Tibial nerve (tissue), 4 donors: ENCODE data around the gene DUSP28. TPM values are rescaled to one million over a fixed set of nuclear protein-coding genes. Genes with fewer than 3 reads are reported as not detected.

Experiments
- DNase-seq, 2 donors: peaks; one replicate each; pipeline ENCODE4 v3.0.0-alpha.2; 2019; ENCODE audit warnings: low spot score in 2 of 2
- H3K27ac ChIP-seq, 4 donors: fragments of 200-600 bp; sonication (generic) in 3 of 4; one replicate each; pipeline ENCODE4 v1.5.1; 2017 to 2019; ENCODE audit warnings: mild to moderate bottlenecking in 1 of 4
- H3K27me3 ChIP-seq, 2 donors: fragments of 200-600 bp; sonication (generic) in 1 of 2; one replicate each; pipeline versions ENCODE4 v1.5.1 to v1.6.0; 2017 to 2019
- H3K36me3 ChIP-seq, 3 donors: fragments of 200-600 bp; sonication (generic); one replicate each; pipeline ENCODE4 v1.5.1; 2018 to 2019
- H3K4me1 ChIP-seq, 4 donors: fragments of 200-600 bp; sonication (generic) in 3 of 4; one replicate each; pipeline ENCODE4 v1.5.1; 2017 to 2019
- H3K4me3 ChIP-seq, 4 donors: fragments of 200-600 bp; sonication (generic) in 3 of 4; one replicate each; pipeline ENCODE4 v1.5.1; 2017 to 2019; ENCODE audit warnings: mild to moderate bottlenecking in 1 of 4, moderate library complexity in 1 of 4
- H3K9me3 ChIP-seq, 4 donors: fragments of 200-600 bp; sonication (generic) in 3 of 4; one replicate each; pipeline ENCODE4 v1.5.1; 2017 to 2019
- CTCF ChIP-seq, 5 experiments: fragments of 200-600 bp in 3 of 5; fragments of 450-650 bp in 2 of 5; sonication (generic) in 3 of 5; IDR thresholded peaks; one replicate each; pipeline ENCODE4 v1.5.1; 2016 to 2019; ENCODE audit warnings: antibody characterized with exemption in 5 of 5, mild to moderate bottlenecking in 3 of 5, moderate library complexity in 2 of 5
- EP300 ChIP-seq, 2 donors: sonication (generic); formaldehyde crosslinking; IDR thresholded peaks; one replicate each; pipeline ENCODE4 v1.6.1; 2017; ENCODE audit warnings: antibody characterized with exemption in 2 of 2, mild to moderate bottlenecking in 1 of 2
- POLR2A ChIP-seq, 2 donors: fragments of 450-650 bp; IDR thresholded peaks; one replicate each; pipeline ENCODE4 v1.6.1; 2017; ENCODE audit warnings: antibody characterized with exemption in 2 of 2, mild to moderate bottlenecking in 2 of 2, moderate library complexity in 2 of 2
- WGBS, 2 donors: methylation state at CpG; one replicate each; pipeline ENCODE4 v1.1.5; 2018; 5-methylcytosine and 5-hydroxymethylcytosine counted together
- total RNA-seq, 4 donors: library from RNA; depleted of rRNA; stranded (reverse); fragments of >200 nt; gene quantifications; one replicate each; pipeline ENCODE4 v1.1.0, GENCODE V29; 2016

The DUSP28 gene
- total RNA-seq, 4 donors from 2014 or later, result 4.5 to 16.1 (median 7.2) TPM

DNA sequence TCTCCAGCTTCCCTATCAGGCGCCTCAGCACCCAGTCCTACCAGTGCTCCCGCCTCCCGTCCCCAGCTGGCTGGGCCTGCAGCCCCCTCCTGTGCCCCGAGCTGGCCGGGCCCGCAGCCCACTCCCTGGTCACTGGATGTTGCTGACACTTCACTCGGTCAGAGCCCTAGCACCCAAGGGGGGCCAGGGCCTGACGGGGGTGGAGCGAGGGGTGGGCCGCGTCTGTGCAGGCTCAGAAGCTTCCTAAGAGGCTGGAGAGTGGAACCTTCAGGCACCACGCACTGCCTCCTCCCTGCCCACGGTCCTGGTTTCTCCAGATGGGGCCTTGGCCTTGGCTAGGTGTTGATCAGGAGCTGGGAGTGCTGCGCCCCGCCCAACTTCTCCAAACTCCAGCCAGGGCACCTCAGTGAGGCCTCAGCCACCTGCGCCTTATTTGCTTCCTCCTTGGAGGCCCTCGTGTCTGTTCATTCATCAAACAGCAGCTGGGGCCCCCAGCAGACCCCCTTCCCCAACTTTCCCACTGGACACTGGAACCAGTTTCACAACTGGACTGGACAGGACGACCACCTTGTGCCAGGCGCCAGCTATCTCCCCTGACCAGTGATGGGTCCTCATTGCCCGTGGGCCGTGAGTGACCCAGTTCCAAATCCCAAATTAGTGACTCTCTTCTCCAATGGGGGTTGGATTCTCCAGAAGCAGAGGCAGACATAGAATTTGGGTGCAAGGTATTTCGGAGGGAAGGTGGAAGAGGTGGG lies 43.1 kb downstream of the DUSP28 start:
- DNase-seq, result no peak
- TF ChIP-seq POLR2A (IDR thresholded peaks at IDR 0.05) (no peak), EP300 (IDR thresholded peaks at IDR 0.05) (no peak), CTCF (IDR thresholded peaks at IDR 0.05) (no peak)
- no peak overlapping the region for H3K4me3 ChIP-seq

GRCh38 chr2:240603846-240604245 lies 43.7 kb downstream of the DUSP28 start:
- Histone ChIP-seq H3K9me3 (no peaks in the 10 kb centered on the region), H3K36me3 (peaks cover 0 to 41% (median 0%) of the 10 kb centered on the region in 3 donors), H3K27ac (peak overlapping the region in 2 of 4 donors; percentile 54 to 69), H3K27me3 (no peaks in the 10 kb centered on the region), H3K4me1 (peaks cover 0 to 14% (median 3%) of the 10 kb centered on the region in 4 donors), H3K4me3 (no peak overlapping the region)
- no peak for DNase-seq
- 85 to 90% methylated on average over 8 to 10 of the region's 10 CpGs for WGBS, 2 donors
- TF ChIP-seq POLR2A (IDR thresholded peaks at IDR 0.05) (no peak), CTCF (IDR thresholded peaks at IDR 0.05) (no peak), EP300 (IDR thresholded peaks at IDR 0.05) (no peak)

More for the DNA sequence above, 43.1 kb downstream of the DUSP28 start:
- no peaks in the 10 kb centered on the region for H3K9me3 ChIP-seq
- H3K4me1 ChIP-seq, result peaks cover 0 to 14% (median 3%) of the 10 kb centered on the region in 4 donors
- H3K27me3 ChIP-seq, result no peaks in the 10 kb centered on the region
- WGBS, 2 donors, result 87 to 88% methylated on average over 14 to 21 of the region's 22 CpGs
- H3K27ac ChIP-seq, result no peak overlapping the region
- peaks cover 0 to 47% (median 6%) of the 10 kb centered on the region in 3 donors for H3K36me3 ChIP-seq

- Histone ChIP-seq H3K4me1 (peaks cover 0 to 14% (median 3%) of the 10 kb centered on the region in 4 donors), H3K36me3 (peaks cover 0 to 35% (median 0%) of the 10 kb centered on the region in 3 donors), H3K9me3 (no peaks in the 10 kb centered on the region), H3K27ac (peak overlapping the region in 2 of 4 donors; percentile 54 to 69), H3K27me3 (no peaks in the 10 kb centered on the region), H3K4me3 (no peak overlapping the region)
- TF ChIP-seq POLR2A (IDR thresholded peaks at IDR 0.05) (no peak), CTCF (IDR thresholded peaks at IDR 0.05) (peak; percentile 55 to 79 (median 72)), EP300 (IDR thresholded peaks at IDR 0.05) (peak in 1 of 2 donors; percentile 36)
- DNase-seq, result peak; percentile 42 to 74
- WGBS, 2 donors, result 32 to 34% methylated on average over 9 to 11 of the region's 11 CpGs
Measured at GRCh38 chr2:240604291-240604938, 44.3 kb downstream of the DUSP28 start.

DNA sequence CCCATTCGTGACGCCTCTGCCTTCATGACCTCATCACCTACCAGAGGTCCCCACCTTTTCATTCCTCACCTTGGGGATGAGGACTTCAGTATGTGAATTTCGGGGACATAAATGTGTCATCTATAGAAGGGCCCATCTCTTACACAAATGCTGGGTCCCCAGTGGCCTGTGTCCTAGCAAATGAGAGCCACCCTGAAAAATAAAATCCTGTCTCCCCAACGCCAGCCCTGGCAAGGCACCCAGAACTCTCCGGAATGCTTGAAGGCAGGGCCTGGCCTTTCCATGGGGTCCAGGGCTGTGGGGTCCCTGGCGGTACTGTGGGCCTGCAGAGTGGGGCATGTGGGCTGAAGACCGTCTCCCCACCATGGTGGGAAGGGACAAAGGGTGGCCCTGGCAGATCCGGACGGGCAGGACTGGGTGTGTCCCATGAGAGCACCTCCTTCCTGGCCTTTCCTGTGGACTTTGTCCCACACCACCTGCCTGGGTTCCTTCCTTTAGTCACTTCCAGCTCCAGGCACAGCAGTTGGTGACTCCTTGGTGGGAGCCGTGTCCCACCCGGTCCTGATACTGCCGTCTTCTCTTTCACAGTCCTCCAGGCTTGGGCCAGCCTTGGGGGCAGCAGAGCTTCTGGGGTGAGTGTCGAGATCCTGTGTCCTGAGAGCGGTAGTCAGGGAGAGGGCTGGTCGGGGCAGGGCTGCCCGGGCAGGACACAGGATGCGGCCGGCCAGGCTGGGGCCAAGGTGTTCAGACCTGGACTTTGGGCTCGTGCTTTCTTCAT lies 45.0 kb downstream of the DUSP28 start:
- Histone ChIP-seq H3K9me3 (no peaks in the 10 kb centered on the region), H3K4me1 (peaks cover 0 to 14% (median 3%) of the 10 kb centered on the region in 4 donors), H3K27ac (peak overlapping the region in 2 of 4 donors; percentile 54 to 69), H3K27me3 (no peaks in the 10 kb centered on the region), H3K4me3 (no peak overlapping the region), H3K36me3 (peaks cover 0 to 28% (median 0%) of the 10 kb centered on the region in 3 donors)
- 89% methylated on average over 16 to 19 of the region's 19 CpGs for WGBS, 2 donors
- TF ChIP-seq POLR2A (IDR thresholded peaks at IDR 0.05), result no peak
- no peak for TF ChIP-seq CTCF (IDR thresholded peaks at IDR 0.05)
- no peak for TF ChIP-seq EP300 (IDR thresholded peaks at IDR 0.05)
- DNase-seq, result no peak
